Measurements from ENCODE around the gene H2AZ1.

DNA sequence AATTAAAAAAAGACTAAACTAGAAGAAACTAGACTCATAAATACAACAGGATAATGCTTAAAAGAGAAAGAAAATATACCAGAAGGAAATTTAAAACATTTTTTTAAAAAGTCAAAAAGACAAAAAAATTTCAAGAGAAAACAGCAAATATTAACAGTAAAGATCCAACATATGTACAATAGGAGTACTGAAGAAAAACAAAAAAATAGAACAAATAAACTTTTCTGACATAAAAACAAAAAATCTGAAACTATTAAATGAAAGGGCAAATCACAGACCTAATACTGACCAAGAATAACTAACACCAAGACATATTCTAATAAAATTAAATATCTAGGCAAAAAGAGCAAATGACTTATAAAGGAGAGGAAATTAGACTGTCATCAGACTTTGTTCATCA lies 15.2 kb downstream of the H2AZ1 start:
- TF ChIP-seq, protein P1, sequence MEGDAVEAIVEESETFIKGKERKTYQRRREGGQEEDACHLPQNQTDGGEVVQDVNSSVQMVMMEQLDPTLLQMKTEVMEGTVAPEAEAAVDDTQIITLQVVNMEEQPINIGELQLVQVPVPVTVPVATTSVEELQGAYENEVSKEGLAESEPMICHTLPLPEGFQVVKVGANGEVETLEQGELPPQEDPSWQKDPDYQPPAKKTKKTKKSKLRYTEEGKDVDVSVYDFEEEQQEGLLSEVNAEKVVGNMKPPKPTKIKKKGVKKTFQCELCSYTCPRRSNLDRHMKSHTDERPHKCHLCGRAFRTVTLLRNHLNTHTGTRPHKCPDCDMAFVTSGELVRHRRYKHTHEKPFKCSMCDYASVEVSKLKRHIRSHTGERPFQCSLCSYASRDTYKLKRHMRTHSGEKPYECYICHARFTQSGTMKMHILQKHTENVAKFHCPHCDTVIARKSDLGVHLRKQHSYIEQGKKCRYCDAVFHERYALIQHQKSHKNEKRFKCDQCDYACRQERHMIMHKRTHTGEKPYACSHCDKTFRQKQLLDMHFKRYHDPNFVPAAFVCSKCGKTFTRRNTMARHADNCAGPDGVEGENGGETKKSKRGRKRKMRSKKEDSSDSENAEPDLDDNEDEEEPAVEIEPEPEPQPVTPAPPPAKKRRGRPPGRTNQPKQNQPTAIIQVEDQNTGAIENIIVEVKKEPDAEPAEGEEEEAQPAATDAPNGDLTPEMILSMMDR (conservative IDR thresholded peaks at IDR 0.05; ENCODE audit: low read length), result no peak
- TF ChIP-seq EZH2phosphoT487 (IDR thresholded peaks at IDR 0.05; ENCODE audit: borderline replicate concordance), result no peak
